ENCODE measurements around the gene CCM2. TPM values are rescaled to one million over a fixed set of nuclear protein-coding genes. Genes with fewer than 3 reads are reported as not detected.

The CCM2 gene
- total and polyA plus RNA-seq, 2 experiments from 2014 or later = 24.9 to 40.1 TPM

DNA sequence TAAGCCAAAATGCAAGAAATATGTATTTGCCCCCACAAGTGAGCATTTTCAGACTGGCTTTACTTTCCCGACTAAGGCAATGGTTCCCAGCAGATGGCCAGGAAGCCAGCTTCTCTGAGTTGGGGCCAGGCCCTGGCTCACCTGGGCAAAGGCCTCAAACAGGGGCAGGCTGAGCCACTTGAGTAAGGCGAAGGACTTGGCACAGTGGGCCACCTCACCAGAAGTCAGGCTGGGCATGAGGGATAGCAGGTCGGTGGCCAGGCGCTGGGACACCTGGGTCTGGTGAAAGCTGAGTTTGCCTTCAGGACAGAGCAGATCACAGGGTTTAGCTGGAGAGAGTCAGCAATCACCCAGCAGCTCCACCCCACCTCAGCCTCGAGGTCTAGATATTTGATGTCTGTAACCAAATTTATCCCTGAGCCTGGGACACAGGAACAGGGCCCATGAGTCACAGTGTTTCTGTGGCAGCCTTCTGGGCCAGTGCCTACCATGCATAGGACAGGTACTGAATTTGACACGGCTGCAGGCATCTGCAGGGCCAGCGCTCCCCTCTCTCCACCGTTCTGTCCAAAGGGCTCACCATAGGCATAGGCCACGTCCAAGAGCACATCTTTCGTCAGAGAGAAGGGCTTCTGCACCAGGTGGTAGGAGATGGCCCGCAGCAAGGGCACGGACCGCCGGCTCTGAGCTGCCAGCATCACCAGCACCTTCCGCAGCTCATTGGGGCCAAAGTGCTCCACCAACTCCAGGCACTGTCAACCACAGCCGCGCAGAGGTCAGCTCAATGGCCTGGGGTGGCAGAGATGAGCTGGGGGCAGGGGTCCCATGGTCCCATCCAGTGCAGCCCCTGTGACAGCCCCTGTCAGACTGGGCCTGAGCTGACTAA, 104.2 kb downstream of the CCM2 start (continued):
- TF ChIP-seq, protein P1, sequence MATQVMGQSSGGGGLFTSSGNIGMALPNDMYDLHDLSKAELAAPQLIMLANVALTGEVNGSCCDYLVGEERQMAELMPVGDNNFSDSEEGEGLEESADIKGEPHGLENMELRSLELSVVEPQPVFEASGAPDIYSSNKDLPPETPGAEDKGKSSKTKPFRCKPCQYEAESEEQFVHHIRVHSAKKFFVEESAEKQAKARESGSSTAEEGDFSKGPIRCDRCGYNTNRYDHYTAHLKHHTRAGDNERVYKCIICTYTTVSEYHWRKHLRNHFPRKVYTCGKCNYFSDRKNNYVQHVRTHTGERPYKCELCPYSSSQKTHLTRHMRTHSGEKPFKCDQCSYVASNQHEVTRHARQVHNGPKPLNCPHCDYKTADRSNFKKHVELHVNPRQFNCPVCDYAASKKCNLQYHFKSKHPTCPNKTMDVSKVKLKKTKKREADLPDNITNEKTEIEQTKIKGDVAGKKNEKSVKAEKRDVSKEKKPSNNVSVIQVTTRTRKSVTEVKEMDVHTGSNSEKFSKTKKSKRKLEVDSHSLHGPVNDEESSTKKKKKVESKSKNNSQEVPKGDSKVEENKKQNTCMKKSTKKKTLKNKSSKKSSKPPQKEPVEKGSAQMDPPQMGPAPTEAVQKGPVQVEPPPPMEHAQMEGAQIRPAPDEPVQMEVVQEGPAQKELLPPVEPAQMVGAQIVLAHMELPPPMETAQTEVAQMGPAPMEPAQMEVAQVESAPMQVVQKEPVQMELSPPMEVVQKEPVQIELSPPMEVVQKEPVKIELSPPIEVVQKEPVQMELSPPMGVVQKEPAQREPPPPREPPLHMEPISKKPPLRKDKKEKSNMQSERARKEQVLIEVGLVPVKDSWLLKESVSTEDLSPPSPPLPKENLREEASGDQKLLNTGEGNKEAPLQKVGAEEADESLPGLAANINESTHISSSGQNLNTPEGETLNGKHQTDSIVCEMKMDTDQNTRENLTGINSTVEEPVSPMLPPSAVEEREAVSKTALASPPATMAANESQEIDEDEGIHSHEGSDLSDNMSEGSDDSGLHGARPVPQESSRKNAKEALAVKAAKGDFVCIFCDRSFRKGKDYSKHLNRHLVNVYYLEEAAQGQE (IDR thresholded peaks at IDR 0.05; ENCODE audit: unreplicated experiment) = no peak
- TF ChIP-seq POLR2AphosphoS5 (IDR thresholded peaks at IDR 0.05; ENCODE audit: low read depth) (no peak), JUNB (IDR thresholded peaks at IDR 0.05; ENCODE audit: unreplicated experiment) (no peak)
- TF ChIP-seq, protein P2, sequence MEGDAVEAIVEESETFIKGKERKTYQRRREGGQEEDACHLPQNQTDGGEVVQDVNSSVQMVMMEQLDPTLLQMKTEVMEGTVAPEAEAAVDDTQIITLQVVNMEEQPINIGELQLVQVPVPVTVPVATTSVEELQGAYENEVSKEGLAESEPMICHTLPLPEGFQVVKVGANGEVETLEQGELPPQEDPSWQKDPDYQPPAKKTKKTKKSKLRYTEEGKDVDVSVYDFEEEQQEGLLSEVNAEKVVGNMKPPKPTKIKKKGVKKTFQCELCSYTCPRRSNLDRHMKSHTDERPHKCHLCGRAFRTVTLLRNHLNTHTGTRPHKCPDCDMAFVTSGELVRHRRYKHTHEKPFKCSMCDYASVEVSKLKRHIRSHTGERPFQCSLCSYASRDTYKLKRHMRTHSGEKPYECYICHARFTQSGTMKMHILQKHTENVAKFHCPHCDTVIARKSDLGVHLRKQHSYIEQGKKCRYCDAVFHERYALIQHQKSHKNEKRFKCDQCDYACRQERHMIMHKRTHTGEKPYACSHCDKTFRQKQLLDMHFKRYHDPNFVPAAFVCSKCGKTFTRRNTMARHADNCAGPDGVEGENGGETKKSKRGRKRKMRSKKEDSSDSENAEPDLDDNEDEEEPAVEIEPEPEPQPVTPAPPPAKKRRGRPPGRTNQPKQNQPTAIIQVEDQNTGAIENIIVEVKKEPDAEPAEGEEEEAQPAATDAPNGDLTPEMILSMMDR (conservative IDR thresholded peaks at IDR 0.05; ENCODE audit: low read depth in 2 of 2) = no peak

GRCh38 chr7:45104844-45105587, 105.0 kb downstream of the CCM2 start:
- H3K27ac ChIP-seq (ENCODE audit: low read depth) = no peak overlapping the region
- H3K36me3 ChIP-seq (ENCODE audit: insufficient read depth) = peaks cover 62% of the 10 kb centered on the region
- H3K27me3 ChIP-seq (ENCODE audit: insufficient read depth) = no peaks in the 10 kb centered on the region
- ATAC-seq = no peak
- peaks cover 2% of the 10 kb centered on the region; the same call in 2 of the 3 replicates for H3K4me1 Mint-ChIP-seq
- peaks cover 41% of the 10 kb centered on the region for H3K79me2 ChIP-seq (replicated peaks; ENCODE audit: insufficient read depth)
- H3F3A ChIP-seq (replicated peaks; ENCODE audit: low read depth) = 0 out of 2 replicates have a peak, but pooled peaks cover 6% of the 10 kb centered on the region
- no peaks in the 10 kb centered on the region for H3K9me2 ChIP-seq (ENCODE audit: insufficient read depth)
- DNase-seq (ENCODE audit: low spot score) = no peak
- no peak overlapping the region for H3K27ac Mint-ChIP-seq
- peaks cover 9% of the 10 kb centered on the region for H3K27me3 Mint-ChIP-seq (ENCODE audit: insufficient read depth, low read depth, poor library complexity)
- H3K4me3 Mint-ChIP-seq = no peak overlapping the region
- no peak overlapping the region for H3K4me2 ChIP-seq
- H3K4me1 ChIP-seq (ENCODE audit: insufficient read depth) = 0 out of 2 replicates have a peak, but pooled peaks cover 1% of the 10 kb centered on the region
- peaks cover 57% of the 10 kb centered on the region for H4K20me1 ChIP-seq (replicated peaks; ENCODE audit: insufficient read depth)
- no peaks in the 10 kb centered on the region for H3K9me3 Mint-ChIP-seq
- no peak overlapping the region for H3K4me3 ChIP-seq
- H2AFZ ChIP-seq = no peak overlapping the region
- H3K36me3 Mint-ChIP-seq (ENCODE audit: low read depth) = peaks cover 88% of the 10 kb centered on the region
- TF ChIP-seq NANOG (IDR thresholded peaks at IDR 0.05; ENCODE audit: borderline replicate concordance) (no peak), JUNB (IDR thresholded peaks at IDR 0.05; ENCODE audit: unreplicated experiment) (no peak), ZNF114 (CRISPR knock-in tag; IDR thresholded peaks at IDR 0.05) (no peak), STAT1 (IDR thresholded peaks at IDR 0.05; ENCODE audit: unreplicated experiment) (no peak), EZH2phosphoT487 (IDR thresholded peaks at IDR 0.05; ENCODE audit: unreplicated experiment) (no peak), ZNF331 (CRISPR knock-in tag; IDR thresholded peaks at IDR 0.05; ENCODE audit: low read depth) (no peak), EZH2 (IDR thresholded peaks at IDR 0.05; ENCODE audit: low read depth, unreplicated experiment) (no peak), ETS1 (IDR thresholded peaks at IDR 0.05) (no peak)
- TF ChIP-seq, protein P2 (conservative IDR thresholded peaks at IDR 0.05; ENCODE audit: low read depth in 2 of 2) = no peak

Measured in GM23338 (cell line).